ENCODE results near the gene ZFP3.
"Not testable (repeated sequence)": the region's sequence is repeated elsewhere in the genome, so short reads cannot be mapped to it uniquely, and the experiment has no call there.

The ZFP3 gene

GRCh38 chr17:5080591-5080990, 2.3 kb downstream of the ZFP3 start:
- no peak for DNase-seq

GRCh38 chr17:5092218-5093010, 14.1 kb downstream of the ZFP3 start:
- no peak for DNase-seq

GRCh38 chr17:5096731-5097100, 18.4 kb downstream of the ZFP3 start:
- DNase-seq, result no peak

- no peak for DNase-seq
Measured at GRCh38 chr17:5097101-5097834, 19.0 kb downstream of the ZFP3 start.

GRCh38 chr17:5099271-5099670, 21.0 kb downstream of the ZFP3 start:
- DNase-seq, result no peak

GRCh38 chr17:5100832-5101231, 22.6 kb downstream of the ZFP3 start:
- no peak for DNase-seq

GRCh38 chr17:5110816-5111215, 32.5 kb downstream of the ZFP3 start:
- peak in 1 of 2 experiments; percentile 1 for DNase-seq

- DNase-seq, result peak; percentile 56 to 62
Measured at GRCh38 chr17:5111402-5112204, 33.3 kb downstream of the ZFP3 start, which contains the start of gene ZNF232. ZNF232 (minus strand) TSS chr17:5111878; CDS start chr17:5111822, 56 bp downstream.

GRCh38 chr17:5115673-5116651, 37.7 kb downstream of the ZFP3 start, which contains the start of gene USP6:
USP6 (plus strand) TSS chr17:5116032; CDS start chr17:5130368, 14,336 bp downstream.
- DNase-seq, result no peak

GRCh38 chr17:5118219-5118618, 40.0 kb downstream of the ZFP3 start:
- no peak for DNase-seq

GRCh38 chr17:5120036-5120435, 41.8 kb downstream of the ZFP3 start:
- DNase-seq, result no peak

GRCh38 chr17:5120436-5121185, 42.3 kb downstream of the ZFP3 start:
- not testable (repeated sequence) for DNase-seq

GRCh38 chr17:5121186-5121841, 43.0 kb downstream of the ZFP3 start:
- DNase-seq, result no peak

GRCh38 chr17:5122056-5122455, 43.8 kb downstream of the ZFP3 start:
- not testable (repeated sequence) for DNase-seq

GRCh38 chr17:5122586-5123342, 44.5 kb downstream of the ZFP3 start:
- no peak for DNase-seq

GRCh38 chr17:5123343-5124124, 45.3 kb downstream of the ZFP3 start:
- no peak for DNase-seq

- not testable (repeated sequence) for DNase-seq
Measured at GRCh38 chr17:5124125-5124760, 46.0 kb downstream of the ZFP3 start.

GRCh38 chr17:5124896-5125295, 46.6 kb downstream of the ZFP3 start:
- DNase-seq, result not testable (repeated sequence)

Measured in Kasumi-1 (cell line).